Fibroblast of mammary gland (primary cell): ENCODE results near the gene TSEN15.
"Not testable (repeated sequence)": the region's sequence is repeated elsewhere in the genome, so short reads cannot be mapped to it uniquely, and the experiment has no call there.

Source experiments
- DNase-seq: peaks from one replicate; pipeline ENCODE4 v3.0.0-alpha.2; 2010; ENCODE audit warnings: low read depth
- H3K4me3 ChIP-seq: 2 replicates; pipeline ENCODE4 v1.5.1; 2011; ENCODE audit warnings: low read depth, mild to moderate bottlenecking, low read length, moderate library complexity; ENCODE audit not compliant: control insufficient read depth
- TF ChIP-seq, protein P1 (sequence below): conservative IDR thresholded peaks from 2 replicates; pipeline ENCODE4 v1.5.1; 2011; ENCODE audit warnings: low read depth, low read length, inconsistent platforms; ENCODE audit not compliant: control insufficient read depth, insufficient read depth

TSEN15 gene

DNA sequence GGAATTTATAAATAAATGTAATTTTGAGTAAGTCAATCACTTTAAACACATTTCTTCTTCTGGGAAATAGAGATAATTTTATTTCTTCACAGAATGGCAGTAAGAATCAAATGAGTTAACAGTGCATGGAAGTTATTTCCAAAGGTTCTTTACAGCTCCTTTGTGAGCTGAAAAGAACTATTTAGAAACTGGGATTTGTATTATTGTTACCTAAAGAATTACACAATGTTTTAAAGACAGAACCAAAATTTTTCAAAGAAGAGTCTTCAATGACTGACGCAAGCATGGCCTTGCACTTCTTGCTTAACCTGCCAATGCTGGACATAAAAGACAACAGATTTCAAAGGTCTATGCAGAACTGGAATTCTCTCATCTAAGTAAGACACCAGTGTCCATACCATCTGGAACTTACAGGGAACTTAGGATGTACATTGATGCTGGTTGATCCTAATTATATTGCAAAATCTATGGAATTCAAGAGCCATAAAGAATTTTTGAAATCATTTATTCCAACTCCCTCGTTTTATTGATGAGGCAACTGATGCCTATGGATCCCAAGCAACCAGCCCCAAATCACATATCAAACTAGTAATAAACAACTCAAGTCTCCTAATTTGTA is 16.7 kb upstream of the TSEN15 start:
- H3K4me3 ChIP-seq: no peak overlapping the region
- DNase-seq: no peak
- TF ChIP-seq, protein P1, sequence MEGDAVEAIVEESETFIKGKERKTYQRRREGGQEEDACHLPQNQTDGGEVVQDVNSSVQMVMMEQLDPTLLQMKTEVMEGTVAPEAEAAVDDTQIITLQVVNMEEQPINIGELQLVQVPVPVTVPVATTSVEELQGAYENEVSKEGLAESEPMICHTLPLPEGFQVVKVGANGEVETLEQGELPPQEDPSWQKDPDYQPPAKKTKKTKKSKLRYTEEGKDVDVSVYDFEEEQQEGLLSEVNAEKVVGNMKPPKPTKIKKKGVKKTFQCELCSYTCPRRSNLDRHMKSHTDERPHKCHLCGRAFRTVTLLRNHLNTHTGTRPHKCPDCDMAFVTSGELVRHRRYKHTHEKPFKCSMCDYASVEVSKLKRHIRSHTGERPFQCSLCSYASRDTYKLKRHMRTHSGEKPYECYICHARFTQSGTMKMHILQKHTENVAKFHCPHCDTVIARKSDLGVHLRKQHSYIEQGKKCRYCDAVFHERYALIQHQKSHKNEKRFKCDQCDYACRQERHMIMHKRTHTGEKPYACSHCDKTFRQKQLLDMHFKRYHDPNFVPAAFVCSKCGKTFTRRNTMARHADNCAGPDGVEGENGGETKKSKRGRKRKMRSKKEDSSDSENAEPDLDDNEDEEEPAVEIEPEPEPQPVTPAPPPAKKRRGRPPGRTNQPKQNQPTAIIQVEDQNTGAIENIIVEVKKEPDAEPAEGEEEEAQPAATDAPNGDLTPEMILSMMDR: no peak

DNA sequence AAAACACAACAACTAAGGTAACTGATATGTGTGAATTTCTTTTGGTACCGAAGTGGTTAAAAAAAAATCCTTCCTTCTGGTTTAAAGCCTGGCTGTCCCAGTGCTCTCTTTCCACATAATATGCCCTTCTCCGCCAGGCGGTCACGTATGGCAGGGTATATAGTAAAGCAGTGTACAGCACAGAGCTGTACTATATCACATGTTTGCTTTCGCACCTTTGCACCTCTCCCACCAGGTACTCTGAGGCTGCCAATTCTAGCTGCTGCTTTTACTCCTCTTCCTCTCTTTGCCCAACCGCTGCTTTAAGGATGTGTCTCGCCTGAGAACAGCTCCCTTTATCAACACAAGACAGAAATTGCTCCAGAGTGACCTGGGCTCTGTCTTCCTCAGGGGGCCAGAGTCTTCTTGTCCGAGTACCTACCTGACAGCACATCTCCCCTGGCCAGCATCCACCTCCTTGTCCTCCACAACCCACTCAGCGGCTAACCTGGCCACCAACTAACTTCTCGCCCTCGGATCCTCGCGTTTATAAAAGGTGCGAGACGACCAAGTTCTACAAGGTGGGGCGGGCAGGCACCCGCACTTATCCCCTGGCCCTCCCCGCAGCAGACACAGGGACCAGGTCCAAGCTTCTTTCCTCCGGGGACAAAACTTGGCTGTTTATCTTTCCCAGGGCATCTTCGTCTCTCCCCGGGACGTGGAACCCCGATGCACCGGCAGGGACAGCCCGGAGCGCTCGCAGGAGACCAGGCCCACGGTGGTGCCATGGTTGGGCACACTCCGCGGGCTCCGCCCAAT is 15.6 kb upstream of the TSEN15 start:
- TF ChIP-seq, protein P1: no peak
- peak overlapping the region; percentile 51 for H3K4me3 ChIP-seq

DNA sequence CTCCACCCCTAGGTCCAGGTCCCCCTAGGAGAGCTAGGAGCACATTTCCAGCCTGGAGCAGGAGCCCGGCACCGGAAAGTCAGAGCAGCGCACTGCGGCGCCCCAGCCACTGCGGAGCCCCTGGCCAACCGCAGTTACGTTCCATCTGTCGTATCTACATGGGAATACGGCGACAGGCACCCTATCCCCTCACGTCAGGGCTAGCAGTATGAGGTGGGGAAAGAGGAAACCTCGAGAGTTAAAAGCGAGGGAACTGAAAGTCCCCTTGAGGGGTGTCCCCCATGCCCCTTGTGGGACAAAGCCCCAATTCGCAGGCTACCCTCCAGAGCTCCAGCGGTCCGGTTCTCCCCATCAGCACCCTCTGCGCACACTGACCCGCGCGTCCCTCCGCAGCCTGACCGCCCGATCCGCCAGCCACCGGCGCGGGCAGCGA is 15.0 kb upstream of the TSEN15 start:
- peak overlapping the region; percentile 51 for H3K4me3 ChIP-seq
- TF ChIP-seq, protein P1: no peak
- DNase-seq: no peak

More for the DNA sequence above, 15.6 kb upstream of the TSEN15 start:
- no peak for DNase-seq

DNA sequence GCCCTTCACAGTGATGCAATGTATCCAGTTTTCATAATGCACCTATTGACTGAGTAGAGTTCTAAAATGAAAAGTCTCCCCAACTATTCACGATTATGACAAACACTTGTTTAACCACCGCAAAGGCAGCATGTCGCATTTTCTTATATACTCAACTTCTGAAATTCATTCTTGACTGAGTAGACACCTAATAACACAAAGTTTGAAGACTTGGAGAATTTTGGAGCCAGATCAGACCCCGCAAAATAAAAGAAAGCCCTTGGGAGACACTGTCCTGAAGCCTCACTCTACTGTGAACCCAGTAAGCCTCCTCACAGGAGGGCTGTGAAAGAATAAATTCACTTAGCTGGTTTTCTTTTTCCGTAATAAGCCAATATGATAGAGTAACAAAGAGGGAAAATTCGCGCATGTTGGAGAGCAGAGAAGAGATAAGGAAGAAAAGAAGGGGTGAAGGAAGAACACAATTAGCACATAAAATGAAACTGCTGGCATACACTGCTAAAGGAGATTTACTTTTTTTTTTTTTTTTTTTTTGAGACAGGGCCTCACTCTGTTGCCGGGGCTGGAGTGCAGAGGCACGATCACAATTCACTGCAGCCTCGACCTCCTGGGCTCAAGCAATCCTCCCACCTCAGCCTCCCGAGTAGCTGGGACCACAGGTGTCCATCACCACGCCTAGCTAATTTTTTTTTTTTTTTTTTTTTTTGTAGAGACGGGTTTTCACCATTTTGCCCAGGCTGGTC is 13.5 kb upstream of the TSEN15 start:
- peak overlapping the region; percentile 33 for H3K4me3 ChIP-seq
- DNase-seq: no peak
- TF ChIP-seq, protein P1: no peak

DNA sequence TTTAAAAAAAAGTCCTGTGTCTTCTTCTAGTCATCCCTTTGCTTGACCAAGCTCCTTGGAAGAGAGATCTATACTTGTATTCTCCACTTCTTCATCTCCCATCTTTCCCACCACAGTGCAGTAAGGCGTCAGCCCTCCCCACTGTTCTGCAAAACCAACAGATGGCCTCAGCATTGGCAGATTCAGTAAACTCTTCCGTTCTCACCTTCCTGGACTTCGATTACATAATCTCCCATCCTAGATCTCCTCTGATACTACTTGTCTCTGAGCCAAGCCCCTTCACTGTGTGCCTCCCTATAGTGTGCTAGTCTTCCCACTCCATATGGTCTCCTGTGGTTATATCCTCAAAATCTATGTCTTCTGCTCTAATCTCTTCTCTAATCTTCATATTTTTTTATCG is 12.4 kb upstream of the TSEN15 start:
- TF ChIP-seq, protein P1: no peak
- DNase-seq: no peak

DNA sequence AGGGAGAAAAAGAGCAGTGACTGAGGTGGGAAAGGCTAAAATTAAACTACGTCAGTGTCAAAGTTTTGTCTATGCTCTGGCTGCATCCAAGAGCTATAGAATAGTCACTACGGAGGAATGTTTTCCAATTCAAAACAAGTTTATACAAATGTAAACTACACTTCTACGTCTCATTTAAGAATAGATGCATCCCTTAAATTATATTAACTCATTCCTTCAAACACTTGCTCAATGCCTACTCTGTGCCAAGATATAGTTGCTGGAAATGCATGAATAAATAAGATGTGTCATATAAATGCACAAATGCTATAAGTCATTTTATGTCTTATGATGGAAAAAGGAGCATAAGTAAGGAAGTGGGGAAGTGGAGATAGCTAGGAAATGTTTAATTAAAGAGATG is 9.8 kb upstream of the TSEN15 start:
- DNase-seq: no peak
- TF ChIP-seq, protein P1: no peak
- no peak overlapping the region for H3K4me3 ChIP-seq

More for the DNA sequence above, 12.4 kb upstream of the TSEN15 start:
- no peak overlapping the region for H3K4me3 ChIP-seq

DNA sequence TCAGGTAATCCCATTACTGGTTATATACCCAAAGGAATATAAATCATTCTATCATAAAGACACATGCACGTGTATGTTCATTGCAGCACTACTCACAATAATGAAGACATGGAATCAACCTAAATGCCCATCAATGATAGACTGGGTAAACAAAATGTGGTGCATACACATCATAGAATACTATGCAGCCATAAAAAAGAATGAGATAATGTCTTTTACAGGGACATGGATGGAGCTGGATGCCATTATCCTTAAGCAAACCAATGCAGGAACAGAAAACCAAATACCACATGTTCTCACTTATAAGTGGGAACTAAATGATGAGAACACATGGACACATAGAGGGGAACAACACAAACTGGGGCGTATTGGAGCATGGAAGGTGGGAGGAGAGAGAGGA is 8.2 kb upstream of the TSEN15 start:
- DNase-seq, H3K4me3 ChIP-seq: not testable (repeated sequence)
